WTC11 (cell line): ENCODE data around the gene NGRN. TPM values are rescaled to one million over a fixed set of nuclear protein-coding genes. Genes with fewer than 3 reads are reported as not detected.

ENCODE experiments used
- ATAC-seq: fragments of 200-7000 bp; cut with Tn5 transposase; 2 replicates; pipeline ENCODE4 v1.10.0; 2021; ENCODE audit warnings: mild to moderate bottlenecking, moderate library complexity
- CTCF ChIA-PET: fragments of 300-600 bp; sonication (Branson Sonifier 250); formaldehyde crosslinking; loops from one replicate; lab custom pipeline; 2021; ENCODE audit warnings: antibody characterized with exemption; lab: Charles Lee
- POLR2A ChIA-PET: fragments of 350-600 bp; sonication (Branson Sonifier 250); formaldehyde crosslinking; loops from one replicate; lab custom pipeline; 2021; ENCODE audit warnings: antibody characterized with exemption; lab: Charles Lee
- DNase-seq: peaks from one replicate; pipeline ENCODE4 v3.0.0; 2021; ENCODE audit warnings: low spot score
- H3K27ac Mint-ChIP-seq: 2 replicates; pipeline ENCODE4 v1.8.0; 2021; ENCODE audit warnings: mixed read lengths
- H3K27me3 Mint-ChIP-seq: 2 replicates; pipeline ENCODE4 v1.8.0; 2021; ENCODE audit warnings: low read depth, mild to moderate bottlenecking, moderate library complexity, mixed read lengths
- H3K36me3 Mint-ChIP-seq: 2 replicates; pipeline ENCODE4 v1.8.0; 2021; ENCODE audit warnings: mixed read lengths
- H3K4me1 Mint-ChIP-seq: 2 replicates; pipeline ENCODE4 v1.8.0; 2022; ENCODE audit warnings: mixed read lengths
- H3K4me3 Mint-ChIP-seq: 2 replicates; pipeline ENCODE4 v1.8.0; 2021; ENCODE audit warnings: mild to moderate bottlenecking, moderate library complexity, mixed read lengths
- H3K9me3 Mint-ChIP-seq: 2 replicates; pipeline ENCODE4 v1.8.0; 2021; ENCODE audit warnings: mixed read lengths
- AR ChIP-seq: fragments of 250-450 bp; sonication (Bioruptor Pico); IDR thresholded peaks from 2 replicates; pipeline ENCODE4 v1.9.0; 2021; ENCODE audit warnings: mild to moderate bottlenecking
- E2F4 ChIP-seq: sonication (generic); formaldehyde crosslinking; IDR thresholded peaks from 2 replicates; pipeline ENCODE4 v1.8.1; 2022; ENCODE audit warnings: low read depth, mild to moderate bottlenecking, moderate library complexity, missing genetic modification reagents, borderline replicate concordance
- E2F5 ChIP-seq: sonication (generic); formaldehyde crosslinking; IDR thresholded peaks from 2 replicates; pipeline ENCODE4 v1.8.1; 2022; ENCODE audit warnings: mild to moderate bottlenecking, moderate library complexity, missing genetic modification reagents
- ELF4 ChIP-seq: sonication (generic); formaldehyde crosslinking; IDR thresholded peaks from 2 replicates; pipeline ENCODE4 v1.8.1; 2022; ENCODE audit warnings: low read depth, mild to moderate bottlenecking, moderate library complexity, missing genetic modification reagents
- FOXK1 ChIP-seq: sonication (generic); formaldehyde crosslinking; IDR thresholded peaks from 2 replicates; pipeline ENCODE4 v1.8.0; 2022; ENCODE audit warnings: mild to moderate bottlenecking, moderate library complexity, missing genetic modification reagents
- FOXP4 ChIP-seq: sonication (generic); formaldehyde crosslinking; IDR thresholded peaks from 2 replicates; pipeline ENCODE4 v1.8.0; 2022; ENCODE audit warnings: mild to moderate bottlenecking, missing genetic modification reagents
- HMGA2 ChIP-seq: fragments of 250-450 bp; sonication (Bioruptor Pico); IDR thresholded peaks from 2 replicates; pipeline ENCODE4 v1.4.0; 2021; ENCODE audit warnings: mild to moderate bottlenecking, moderate library complexity
- MLX ChIP-seq: sonication (generic); formaldehyde crosslinking; IDR thresholded peaks from 2 replicates; pipeline ENCODE4 v1.8.1; 2023; ENCODE audit warnings: mild to moderate bottlenecking, missing genetic modification reagents, moderate library complexity
- NR1H2 ChIP-seq: sonication (generic); formaldehyde crosslinking; IDR thresholded peaks from 2 replicates; pipeline ENCODE4 v1.9.0; 2021; ENCODE audit warnings: mild to moderate bottlenecking, moderate library complexity, missing genetic modification reagents
- PRDM15 ChIP-seq: sonication (generic); formaldehyde crosslinking; IDR thresholded peaks from 2 replicates; pipeline ENCODE4 v1.8.0; 2022; ENCODE audit warnings: missing genetic modification reagents
- PRRX2 ChIP-seq: fragments of 250-450 bp; sonication (Bioruptor Pico); IDR thresholded peaks from 2 replicates; pipeline ENCODE4 v1.8.0; 2021; ENCODE audit warnings: mild to moderate bottlenecking
- RORB ChIP-seq: fragments of 250-450 bp; sonication (Bioruptor Pico); IDR thresholded peaks from 2 replicates; pipeline ENCODE4 v1.9.0; 2021; ENCODE audit warnings: mild to moderate bottlenecking
- SMAD3 ChIP-seq: sonication (generic); formaldehyde crosslinking; IDR thresholded peaks from 2 replicates; pipeline ENCODE4 v1.8.0; 2022; ENCODE audit warnings: missing genetic modification reagents, mild to moderate bottlenecking, borderline replicate concordance
- SMAD4 ChIP-seq: sonication (generic); formaldehyde crosslinking; IDR thresholded peaks from 2 replicates; pipeline ENCODE4 v1.8.0; 2022; ENCODE audit warnings: mild to moderate bottlenecking, missing genetic modification reagents
- SOX15 ChIP-seq: fragments of 250-450 bp; sonication (Bioruptor Pico); IDR thresholded peaks from 2 replicates; pipeline ENCODE4 v1.9.0; 2021; ENCODE audit warnings: mild to moderate bottlenecking
- TEAD1 ChIP-seq: sonication (generic); formaldehyde crosslinking; IDR thresholded peaks from 2 replicates; pipeline ENCODE4 v1.8.0; 2022; ENCODE audit warnings: mild to moderate bottlenecking, missing genetic modification reagents
- TP53 ChIP-seq: sonication (generic); formaldehyde crosslinking; IDR thresholded peaks from 2 replicates; pipeline ENCODE4 v1.8.1; 2023; ENCODE audit warnings: mild to moderate bottlenecking, missing genetic modification reagents
- USF1 ChIP-seq: sonication (generic); formaldehyde crosslinking; IDR thresholded peaks from 2 replicates; pipeline ENCODE4 v1.8.0; 2022; ENCODE audit warnings: mild to moderate bottlenecking, missing genetic modification reagents
- ZNF219 ChIP-seq: sonication (generic); formaldehyde crosslinking; IDR thresholded peaks from 2 replicates; pipeline ENCODE4 v1.8.0; 2023; ENCODE audit warnings: missing genetic modification reagents, mild to moderate bottlenecking, borderline replicate concordance
- ZNF232 ChIP-seq: sonication (generic); formaldehyde crosslinking; IDR thresholded peaks from 2 replicates; pipeline ENCODE4 v1.8.0; 2022; ENCODE audit warnings: mild to moderate bottlenecking, missing genetic modification reagents
- ZNF416 ChIP-seq: fragments of 250-450 bp; sonication (Bioruptor Pico); IDR thresholded peaks from 2 replicates; pipeline ENCODE4 v1.9.0; 2021; ENCODE audit warnings: mild to moderate bottlenecking, inconsistent platforms
- total RNA-seq: library from RNA; stranded (reverse); gene quantifications from 3 replicates; pipeline ENCODE4 v1.2.3, GENCODE V29; 2021
- TF ChIP-seq, protein P1 (sequence below): fragments of 250-450 bp; sonication (Bioruptor Pico); IDR thresholded peaks from 2 replicates; pipeline ENCODE4 v1.9.0; 2021; ENCODE audit warnings: mild to moderate bottlenecking
- TF ChIP-seq, protein P2 (sequence below): sonication (generic); formaldehyde crosslinking; conservative IDR thresholded peaks from 2 replicates; pipeline ENCODE4 v1.8.1; 2022; ENCODE audit warnings: mild to moderate bottlenecking, missing genetic modification reagents

Gene NGRN
- total RNA-seq, 1 experiment from 2014 or later: 77.8 TPM

GRCh38 chr15:90320062-90320884 is 54.8 kb downstream of the NGRN start (continued):
- no peak for TF ChIP-seq USF1 (CRISPR knock-in tag)
- no peak for TF ChIP-seq SOX15 (CRISPR knock-in tag)
- no peak for TF ChIP-seq SMAD4 (CRISPR knock-in tag)
- TF ChIP-seq E2F4 (CRISPR knock-in tag): no peak
- no peak for TF ChIP-seq TP53 (CRISPR knock-in tag)
- TF ChIP-seq, protein P1, sequence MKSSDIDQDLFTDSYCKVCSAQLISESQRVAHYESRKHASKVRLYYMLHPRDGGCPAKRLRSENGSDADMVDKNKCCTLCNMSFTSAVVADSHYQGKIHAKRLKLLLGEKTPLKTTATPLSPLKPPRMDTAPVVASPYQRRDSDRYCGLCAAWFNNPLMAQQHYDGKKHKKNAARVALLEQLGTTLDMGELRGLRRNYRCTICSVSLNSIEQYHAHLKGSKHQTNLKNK (CRISPR knock-in tag): no peak
- TF ChIP-seq, protein P2, sequence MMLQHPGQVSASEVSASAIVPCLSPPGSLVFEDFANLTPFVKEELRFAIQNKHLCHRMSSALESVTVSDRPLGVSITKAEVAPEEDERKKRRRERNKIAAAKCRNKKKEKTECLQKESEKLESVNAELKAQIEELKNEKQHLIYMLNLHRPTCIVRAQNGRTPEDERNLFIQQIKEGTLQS: no peak
- 0 out of 2 replicates have a peak, but pooled peaks have one; percentile 25 for TF ChIP-seq PRDM15 (CRISPR knock-in tag)
- TF ChIP-seq SMAD3 (CRISPR knock-in tag): no peak
- TF ChIP-seq HMGA2 (CRISPR knock-in tag): no peak
- no peak for TF ChIP-seq E2F5 (CRISPR knock-in tag)
- TF ChIP-seq NR1H2: no peak
- no peak for TF ChIP-seq ELF4 (CRISPR knock-in tag)
- TF ChIP-seq TEAD1: no peak
- TF ChIP-seq ZNF416 (CRISPR knock-in tag): no peak
- TF ChIP-seq PRRX2 (CRISPR knock-in tag): no peak
- no peak for TF ChIP-seq MLX (CRISPR knock-in tag)
- no peak for TF ChIP-seq RORB (CRISPR knock-in tag)

DNA sequence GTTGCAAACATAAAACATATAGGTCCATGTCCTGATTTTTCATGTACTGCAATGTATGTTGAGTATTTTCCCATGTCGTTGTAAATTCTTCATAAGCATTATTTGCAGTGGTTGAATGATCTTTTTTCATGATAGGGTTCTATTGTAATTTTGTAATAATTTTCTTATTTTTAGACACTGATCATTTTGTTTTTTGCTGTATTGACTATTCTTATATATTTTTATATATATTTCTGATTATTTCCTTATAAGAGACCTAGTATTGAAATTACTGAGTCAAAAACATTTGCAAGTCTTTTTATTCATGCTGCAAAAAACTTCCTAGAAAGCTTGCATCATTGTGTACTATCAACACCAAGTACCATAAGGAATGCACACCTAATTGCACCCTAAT is 55.4 kb downstream of the NGRN start:
- Mint-ChIP-seq H3K4me1 (peaks cover 13% of the 10 kb centered on the region), H3K27ac (no peak overlapping the region), H3K4me3 (no peak overlapping the region), H3K36me3 (no peaks in the 10 kb centered on the region), H3K27me3 (no peaks in the 10 kb centered on the region), H3K9me3 (no peaks in the 10 kb centered on the region)
- ATAC-seq: no peak
- POLR2A ChIA-PET: interaction anchor here (1.4 kb wide), 1 partner anchor 161 kb away, joined by 4 read pairs; no protein-coding TSS in a partner anchor
- no peak for DNase-seq
- CTCF ChIA-PET: interaction anchor here (0.6 to 4.6 kb wide), 54 partner anchors 9 to 648 kb away, joined by 3 to 97 read pairs (median 5); partner anchors contain the start of genes CIB1, FES, GDPGP1 and IQGAP1
- no peak for TF ChIP-seq ZNF219 (CRISPR knock-in tag)
- TF ChIP-seq, protein P2: no peak
- TF ChIP-seq FOXP4 (CRISPR knock-in tag): no peak
- no peak for TF ChIP-seq FOXK1 (CRISPR knock-in tag)
- no peak for TF ChIP-seq ZNF232
- no peak for TF ChIP-seq AR (CRISPR knock-in tag)
